Suppressor macrophage treated with lipopolysaccharide for 4 hours (primary cell): ENCODE data around the gene DUS1L.

Experiments used
- DNase-seq: peaks from one replicate; pipeline ENCODE4 v3.0.0-alpha.2; 2020

The DUS1L gene

DNA sequence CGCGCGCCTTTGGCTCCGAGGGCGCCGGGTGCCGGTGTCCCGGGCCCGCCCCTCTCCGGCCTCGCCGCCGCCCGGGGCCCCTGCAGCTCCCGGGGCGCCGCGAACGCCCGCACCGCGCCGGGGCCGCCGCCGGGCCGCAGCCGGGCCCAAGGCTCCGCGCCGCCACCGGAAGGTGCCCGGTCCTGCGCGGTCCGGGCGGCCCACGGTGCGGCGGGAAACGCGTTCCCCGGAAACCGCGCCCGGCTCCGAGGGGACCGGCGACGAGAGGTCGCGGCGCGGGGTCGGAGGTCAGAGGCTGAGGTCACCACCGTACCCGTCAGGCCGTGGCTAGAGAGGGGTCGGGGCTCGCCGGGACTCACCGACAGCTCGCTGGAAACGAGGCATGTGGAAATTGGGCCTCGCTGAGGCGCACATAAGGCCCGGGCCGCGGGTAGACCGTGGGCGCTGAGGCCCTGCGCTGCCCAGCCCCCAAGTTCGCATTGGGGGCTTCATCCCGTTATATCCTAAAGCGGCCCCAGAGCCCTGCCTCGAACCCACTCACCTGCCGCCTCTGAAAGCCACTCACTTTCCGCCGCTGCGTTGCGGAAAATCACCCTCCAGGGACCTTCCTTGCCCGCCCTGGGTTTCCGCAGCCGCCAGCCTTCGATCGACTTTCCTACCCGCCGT is at the start of gene DUS1L:
Gene DUS1L (minus strand): TSS at position 167 of the 666 bp plus-strand sequence. CDS start 745 bp downstream, outside the sequence.
- peak; percentile 84 for DNase-seq

DNA sequence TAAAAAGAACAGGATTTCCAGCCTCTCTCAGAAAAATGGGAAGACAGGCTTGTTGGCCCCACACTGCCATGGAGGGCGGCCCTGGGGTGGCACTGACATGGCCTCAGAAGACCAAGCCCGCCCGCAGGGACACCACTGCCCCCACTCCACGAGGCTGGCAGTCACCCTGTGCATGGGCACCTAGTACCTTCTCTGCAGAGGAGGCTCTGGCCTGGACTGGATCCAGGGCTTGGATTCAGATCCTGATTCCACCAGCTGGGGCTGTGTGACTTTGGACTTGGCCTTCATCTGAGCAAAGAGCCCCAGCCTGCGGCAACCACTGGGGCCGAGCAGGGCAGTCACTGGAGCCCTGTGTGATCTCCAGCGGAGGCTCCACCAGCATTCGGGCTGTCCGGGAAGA is 49.3 kb upstream of the DUS1L start:
- DNase-seq: no peak

DNA sequence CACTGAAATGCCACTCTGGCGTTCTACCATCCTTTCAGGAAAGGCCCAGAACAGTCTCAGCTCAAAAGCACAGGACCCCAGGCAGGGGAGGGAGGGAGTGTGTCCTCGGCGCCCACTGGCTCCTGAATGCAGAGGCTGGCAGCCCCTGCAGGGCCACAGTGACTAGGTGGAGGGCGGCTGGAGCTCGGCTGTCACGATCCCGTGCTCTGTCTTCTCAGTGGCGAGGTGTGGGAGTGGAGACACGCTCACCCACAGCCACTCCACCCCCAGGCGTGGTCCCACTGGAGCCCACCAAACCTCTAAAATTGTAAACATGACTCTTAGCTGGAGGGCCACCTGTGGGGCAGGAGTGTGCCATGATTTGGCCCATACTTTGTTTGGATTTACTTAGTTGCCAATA is 48.8 kb upstream of the DUS1L start:
- no peak for DNase-seq

DNA sequence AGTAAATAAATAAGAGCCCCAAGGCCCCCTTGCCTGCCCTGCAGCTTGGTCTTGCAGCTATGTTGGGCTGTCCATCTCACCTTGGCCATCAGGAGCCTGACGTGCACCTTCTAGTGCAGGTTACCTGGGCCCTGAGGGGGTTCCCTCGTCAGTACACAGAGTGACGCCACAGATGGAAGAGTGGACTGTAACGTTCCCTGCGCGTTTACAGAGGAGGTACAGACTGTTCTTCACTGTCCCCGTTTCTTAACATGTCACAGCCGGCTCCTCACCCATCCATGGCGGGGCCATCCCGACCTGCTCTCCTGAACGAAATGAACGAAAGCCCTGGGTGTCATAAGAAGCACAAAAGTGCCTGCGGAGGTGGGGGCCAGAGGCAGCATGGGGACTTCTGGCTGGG is 48.3 kb upstream of the DUS1L start:
- DNase-seq: no peak

DNA sequence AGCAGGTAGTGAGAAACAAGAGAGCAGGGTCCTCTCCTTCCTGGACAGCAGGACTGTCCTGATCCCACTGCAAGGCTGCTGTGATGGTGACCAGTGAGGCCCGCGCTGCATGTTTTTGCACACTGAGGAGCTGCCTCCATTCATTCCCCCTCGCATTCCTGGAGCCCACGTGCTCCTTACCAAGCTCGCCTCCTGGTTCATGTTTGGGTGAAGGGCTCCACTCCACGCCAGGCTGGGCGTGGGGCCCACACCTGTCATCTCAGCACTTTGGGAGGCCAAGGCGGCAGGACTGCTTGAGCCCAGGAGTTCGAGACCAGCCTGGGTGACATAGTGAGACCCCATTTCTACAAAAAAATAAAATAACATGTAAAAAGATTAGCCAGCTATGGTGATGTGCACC is 47.8 kb upstream of the DUS1L start:
- DNase-seq: no peak

DNA sequence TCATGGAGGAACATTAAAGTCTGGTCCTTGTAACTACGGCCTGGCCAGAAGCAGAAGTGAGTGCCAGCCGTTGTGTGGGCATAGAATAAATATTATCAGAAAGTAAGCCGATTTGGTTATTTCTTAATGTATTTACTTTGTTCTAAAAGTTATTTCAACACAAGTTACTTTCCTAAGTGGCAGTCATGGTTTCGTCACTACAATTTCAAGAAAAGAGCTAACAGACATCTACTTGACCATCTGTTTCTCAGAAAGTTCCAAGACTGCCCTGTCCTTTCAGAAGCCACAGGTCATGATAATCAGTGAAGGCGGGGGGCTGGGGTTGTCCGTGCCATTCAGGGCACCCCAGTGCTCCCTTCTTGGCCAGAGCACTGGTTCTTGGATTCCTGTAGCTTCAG is 47.3 kb upstream of the DUS1L start:
- no peak for DNase-seq

DNA sequence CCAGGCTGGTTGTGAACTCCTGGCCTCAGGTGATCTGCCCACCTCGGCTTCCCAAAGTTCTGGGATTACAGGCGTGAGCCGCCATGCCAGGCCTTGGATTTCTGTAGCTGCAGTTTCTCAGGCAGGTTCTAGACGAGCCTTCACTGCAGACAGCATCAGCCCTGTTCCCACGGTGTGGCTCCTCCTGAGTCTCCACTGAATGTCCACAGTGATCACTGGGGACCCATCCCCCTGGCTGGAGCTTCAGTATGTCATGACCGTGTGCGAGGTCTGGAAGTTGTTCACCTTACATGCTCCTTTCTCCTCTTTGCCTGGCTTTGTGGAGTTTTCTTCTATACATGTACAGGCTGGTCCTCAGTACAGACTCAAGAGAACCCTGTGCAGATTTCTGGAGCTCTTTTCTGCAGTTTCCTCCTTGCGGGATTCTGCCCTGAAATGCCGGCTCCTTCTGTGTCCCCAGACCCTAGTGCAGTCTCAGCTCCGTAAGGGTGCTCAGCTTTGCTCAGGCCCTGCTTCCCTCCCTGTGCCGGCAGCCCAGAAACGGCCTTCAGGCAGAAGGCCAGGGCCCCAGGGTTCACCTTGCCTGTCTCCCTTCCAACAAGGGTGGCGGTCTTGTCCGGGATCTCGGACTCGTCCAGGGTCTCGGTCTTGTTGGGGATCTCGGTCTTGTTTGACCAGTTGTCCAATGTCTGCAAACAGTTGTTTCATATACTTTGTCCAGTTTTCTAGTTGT is 46.7 kb upstream of the DUS1L start:
- no peak for DNase-seq

DNA sequence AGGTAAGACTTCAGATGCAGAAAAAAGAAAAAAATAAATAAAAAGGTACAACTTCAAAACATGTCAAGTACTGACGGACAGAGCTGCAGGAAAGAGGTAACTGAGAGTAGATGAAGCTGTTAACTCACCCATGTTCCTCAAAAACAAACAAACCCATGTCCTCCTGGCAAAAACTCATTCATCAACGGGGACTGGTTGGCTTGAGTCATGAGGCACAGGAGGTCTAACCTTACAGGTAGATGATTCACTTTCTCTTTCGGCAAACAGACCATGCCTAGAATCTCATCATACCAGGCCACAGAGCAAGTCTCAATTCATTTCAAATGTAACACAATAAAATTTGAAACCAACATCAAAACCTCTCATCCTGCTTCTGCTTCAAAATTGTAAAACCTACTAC is 44.7 kb upstream of the DUS1L start:
- no peak for DNase-seq

DNA sequence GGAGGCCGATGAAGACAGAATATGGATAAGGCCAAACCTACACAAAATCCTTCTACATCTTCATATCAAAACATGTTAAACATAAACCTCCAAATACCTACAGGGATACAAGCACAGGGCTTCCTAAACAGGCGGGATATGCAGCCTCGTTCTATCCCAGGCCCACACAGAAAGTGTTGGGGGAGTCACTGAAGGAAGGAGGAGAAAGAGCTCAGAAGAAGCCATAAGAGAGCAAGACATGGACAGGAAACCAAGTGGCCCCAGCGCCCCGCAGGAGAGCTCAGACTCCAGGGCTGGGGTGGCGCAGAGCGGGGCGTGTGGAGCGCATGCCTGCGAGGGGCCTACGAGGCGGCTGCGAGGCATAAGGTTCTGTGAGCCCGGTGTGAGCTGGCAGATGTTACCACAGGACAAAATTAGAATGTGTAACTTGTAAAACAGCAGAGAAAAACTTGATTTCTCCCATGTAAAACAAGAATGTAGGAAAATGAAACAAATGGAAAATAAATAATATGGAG is 43.4 kb upstream of the DUS1L start:
- DNase-seq: no peak

DNA sequence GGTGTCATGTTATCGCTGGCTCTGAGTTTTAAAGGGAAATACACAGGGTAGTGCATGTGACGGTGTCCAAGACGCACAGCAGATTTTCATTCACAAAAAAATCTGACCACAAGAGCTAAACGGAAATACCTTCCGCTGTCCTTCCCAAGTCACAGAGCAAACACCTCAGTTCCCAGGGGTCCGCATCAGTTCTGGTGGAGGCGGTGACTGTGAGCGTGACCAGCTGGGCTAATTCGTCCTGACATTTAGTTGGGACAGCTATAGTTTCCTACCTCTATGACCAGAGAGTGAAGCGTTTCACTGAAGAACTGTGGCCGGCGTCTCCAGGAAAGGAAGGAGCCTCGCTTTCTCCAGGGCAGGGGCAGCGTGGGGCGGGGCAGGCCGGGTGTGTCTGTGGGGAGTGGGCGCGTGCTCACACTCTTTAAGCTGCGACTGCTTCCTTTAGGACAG is 42.9 kb upstream of the DUS1L start:
- DNase-seq: no peak

DNA sequence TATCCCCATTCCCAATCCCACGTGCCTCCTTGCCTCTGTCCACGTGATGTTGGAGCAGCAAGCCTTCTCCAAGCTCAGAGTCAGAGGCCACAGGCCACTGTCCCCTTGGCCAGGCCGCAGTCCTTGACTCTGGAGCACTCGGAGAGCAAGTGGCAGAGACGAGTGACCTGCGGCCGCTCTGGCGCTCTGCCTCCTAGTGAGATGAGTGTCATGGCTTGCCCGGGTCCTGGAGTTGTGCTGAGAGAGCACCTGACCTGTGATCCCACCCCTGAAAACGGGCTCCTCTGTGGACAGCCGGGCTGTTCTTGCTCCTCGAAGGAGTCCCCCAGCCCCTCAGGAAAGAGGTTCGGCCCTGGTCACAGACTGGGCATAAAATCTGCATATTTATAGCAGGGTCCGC is 42.4 kb upstream of the DUS1L start:
- no peak for DNase-seq

DNA sequence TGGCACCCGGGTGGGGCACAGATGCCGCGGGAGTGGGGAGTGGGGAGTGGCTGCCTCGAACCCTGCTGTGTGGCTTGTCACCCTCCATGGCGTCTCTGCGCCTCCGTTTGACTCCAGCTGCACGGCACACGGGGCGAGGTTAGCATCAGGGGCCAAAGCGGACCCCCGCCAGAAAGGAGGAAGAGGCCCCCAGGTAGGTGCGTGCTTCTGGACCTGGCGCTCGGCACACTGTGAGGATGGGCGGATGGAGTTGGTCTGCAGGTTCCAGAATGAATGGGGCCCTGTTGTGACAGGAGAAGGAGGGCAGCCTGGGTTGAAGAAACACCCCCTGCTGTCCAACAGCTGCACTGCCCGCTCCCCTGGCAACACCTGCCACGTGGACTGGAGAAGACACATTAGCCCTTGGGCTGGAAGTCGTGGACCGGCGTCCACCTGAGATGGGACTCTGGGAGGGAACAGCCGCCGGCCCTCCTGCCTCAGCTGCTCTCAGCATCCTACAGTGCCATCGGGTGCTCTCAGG is 41.8 kb upstream of the DUS1L start:
- no peak for DNase-seq

DNA sequence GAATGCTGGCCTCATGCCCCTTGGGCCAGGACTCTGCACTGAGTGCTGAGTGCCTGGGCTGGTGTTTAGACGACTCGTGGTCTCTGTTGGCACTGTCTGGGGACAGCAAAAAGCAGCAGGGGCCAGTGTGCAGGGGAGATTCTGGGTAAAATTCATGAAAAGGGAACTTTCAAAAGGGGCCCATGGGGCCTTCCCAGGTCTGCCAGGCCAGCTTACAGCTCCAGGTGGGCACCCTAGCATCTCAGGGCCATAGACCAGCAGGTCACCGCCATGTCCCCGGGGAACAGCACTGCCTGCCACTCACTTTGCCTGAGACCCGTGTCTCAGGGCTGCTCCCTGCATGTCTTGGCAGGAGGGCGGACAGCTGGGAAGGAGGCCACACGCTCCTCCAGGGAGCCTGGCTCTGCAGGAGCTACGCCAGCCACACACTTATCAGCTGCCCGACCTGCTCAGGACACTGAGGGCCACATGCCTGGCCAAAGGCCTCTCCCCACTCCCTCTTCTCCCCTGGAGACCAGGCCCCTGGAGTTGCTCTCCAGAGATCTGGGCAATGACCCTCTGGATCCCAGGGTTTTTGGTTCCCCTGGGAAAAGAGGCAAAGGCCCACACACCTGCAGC is 41.2 kb upstream of the DUS1L start:
- no peak for DNase-seq

DNA sequence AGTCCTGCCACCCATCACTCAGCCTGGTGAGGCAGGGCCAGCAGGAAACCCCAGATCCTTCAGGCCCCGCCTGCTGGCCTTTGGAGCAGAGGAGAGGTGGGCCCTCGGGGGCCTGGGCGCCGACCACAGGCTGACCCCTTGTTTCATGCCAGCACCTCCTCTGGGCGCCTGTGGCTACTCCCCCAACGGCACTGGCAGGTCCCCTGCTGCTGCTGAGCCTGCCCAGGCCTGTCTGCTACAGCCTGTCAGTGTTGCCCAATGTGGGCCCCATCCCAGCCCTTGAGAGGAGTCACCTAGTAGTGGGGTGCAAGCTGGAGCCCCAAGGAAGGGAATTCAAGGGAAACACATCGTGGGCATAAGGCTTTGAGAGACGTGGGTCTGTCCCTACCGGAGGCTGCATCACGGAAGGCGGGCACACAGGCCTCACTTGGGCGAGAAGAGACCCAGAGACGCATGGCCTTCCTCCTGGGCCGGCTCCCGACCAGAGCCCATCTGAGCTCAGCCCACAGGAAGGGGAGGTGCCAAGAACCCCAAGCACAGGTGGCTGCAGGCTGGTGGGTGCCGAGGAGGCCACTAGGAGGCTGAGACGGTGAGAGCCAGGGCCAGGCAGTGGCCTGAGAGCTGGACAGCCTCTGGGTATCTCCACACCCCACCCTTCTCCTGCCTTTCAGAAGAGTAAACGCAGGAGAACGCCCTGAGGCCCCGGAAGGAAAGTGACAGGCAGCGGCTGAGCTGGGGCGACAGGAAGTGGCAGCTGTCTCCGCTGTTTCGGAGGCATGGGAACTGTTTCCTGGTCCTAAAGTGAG is 40.5 kb upstream of the DUS1L start:
- peak; percentile 56 for DNase-seq

DNA sequence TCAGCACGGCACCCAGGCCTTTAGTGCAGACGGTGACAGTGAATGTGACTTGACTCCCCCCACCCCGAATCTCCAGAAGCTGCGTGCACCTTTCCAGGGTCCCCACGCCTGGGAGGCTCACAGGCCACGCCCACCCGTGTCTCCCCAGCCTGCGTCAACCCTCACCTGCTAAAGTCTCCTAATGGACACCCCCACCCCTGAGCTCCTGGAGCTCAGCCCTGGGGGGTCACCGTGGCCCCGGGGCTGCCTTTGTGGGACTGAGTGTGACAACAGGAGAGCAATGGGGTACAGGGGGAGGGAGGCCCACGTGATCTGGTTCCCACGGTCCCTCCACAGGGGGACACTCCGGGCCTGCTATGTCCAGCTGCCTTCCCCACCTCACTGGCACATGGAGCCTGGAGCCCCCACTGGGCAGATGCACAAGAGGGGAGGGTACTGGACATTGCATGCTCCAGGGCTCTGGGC is 39.8 kb upstream of the DUS1L start:
- DNase-seq: no peak

DNA sequence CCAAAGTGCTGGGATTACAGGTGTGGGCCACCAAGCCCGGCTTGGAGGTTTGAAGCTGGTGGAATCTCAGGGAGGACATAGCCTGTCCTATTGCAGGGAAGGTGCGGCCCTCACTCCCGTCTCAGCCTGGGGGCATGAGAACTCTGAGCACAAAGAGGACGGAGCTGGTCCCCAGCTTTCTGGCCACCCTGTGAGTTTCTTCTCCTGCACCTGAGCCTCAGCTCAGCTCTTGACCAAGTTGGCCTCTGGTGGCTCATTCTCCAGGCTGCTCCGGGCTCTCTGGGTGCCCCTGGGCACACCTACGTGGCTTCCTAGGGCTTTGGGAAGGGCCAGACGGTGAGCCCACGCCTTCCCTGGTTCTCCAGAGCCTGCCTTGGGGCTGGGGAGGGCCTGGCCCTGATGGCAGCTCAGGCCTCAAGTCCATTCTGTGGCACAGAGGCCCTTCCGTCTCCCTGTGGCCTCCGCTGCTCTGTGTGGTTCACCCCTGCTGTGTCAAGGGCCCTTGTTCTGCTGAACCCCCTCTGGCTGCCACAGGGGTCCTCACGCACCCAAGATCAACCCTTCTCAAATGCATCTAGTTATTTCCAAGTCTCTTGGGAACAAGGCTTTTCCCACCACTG is 39.3 kb upstream of the DUS1L start:
- no peak for DNase-seq

DNA sequence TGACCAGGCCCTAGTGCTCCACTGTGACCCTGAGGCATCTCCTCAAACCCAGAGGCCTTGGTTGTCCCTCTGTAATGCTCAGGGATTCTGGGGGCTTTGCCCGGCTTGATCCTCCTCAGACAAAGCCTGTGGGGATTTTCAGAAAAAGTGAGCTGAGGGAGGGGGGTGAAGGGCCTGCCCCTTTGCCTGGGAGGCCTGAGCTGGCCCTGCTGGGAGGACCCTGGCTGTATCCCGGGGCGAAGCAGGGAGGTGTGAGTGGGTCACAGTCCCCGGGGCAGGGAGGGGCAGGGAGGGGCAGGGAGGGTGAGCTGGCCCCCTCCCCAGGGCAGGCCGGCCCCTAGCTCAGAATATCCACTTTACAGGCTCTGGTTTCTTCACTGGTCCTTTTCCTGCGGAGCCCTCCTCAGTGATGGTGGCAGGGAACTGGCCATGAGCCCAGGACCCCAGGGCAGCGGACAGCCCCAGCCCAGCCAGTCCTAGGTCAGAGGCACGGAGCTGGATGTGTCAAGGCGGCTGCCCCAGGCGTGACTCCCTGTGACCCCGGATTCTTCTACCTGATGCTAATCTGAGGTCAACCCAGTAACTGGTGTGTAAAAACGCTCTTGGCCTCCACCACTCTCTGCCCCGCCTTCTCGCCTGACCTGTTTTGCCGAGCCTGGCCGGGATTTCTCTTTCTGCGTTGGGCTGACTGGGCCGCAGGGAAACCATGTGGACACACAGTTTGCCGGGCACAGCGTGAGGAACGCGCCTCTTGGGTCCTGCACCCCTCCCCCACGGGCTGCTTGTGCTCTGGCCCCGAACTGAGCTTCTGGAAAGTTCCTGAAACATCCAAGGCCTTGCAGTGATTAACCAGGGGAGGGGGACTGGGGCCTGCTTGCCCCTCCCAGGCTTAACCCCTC is 38.2 kb upstream of the DUS1L start:
- no peak for DNase-seq

DNA sequence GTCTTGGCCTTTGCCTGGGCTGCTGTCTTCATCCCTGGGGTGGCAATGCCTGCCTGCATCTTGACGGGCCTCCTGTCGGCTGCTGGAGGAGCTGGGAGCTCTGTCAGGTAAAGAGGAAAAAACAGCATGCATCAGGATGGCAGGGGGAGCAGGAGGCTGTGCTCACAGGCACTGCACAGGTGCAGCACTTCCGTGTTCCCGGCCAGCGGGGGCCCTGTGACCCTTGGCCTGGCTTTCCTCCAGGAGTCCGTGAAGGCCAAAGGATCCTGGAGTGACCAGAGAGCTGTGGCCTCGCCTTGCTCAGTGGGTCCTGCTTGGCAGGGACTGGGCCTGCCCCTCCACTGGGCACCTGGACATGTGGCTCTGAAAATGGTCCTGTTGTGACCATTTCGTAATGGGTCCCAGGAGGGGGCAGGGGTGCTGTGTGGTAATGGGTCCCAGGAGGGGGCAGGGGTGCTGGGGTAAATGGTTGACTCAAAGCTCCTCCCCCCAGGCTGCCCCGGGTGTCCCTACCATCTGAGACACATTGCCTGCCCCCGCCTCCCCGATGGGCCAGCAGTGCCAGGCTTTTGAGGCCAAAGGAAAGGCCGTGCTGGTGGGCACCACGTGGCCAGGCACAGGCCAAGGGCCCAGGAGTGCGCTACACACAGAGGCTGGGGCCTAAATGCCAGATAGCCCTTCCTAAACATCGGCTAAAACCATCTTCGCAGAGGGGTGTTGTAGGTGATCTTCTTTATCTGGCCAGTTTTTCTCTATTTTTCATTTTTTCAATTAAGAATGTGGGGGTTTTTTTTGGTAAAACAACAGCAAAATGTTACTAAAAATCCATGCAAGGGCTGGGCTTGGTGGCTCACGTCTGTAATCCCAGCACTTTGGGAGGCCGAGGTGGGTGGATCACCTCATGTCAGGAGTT is 36.4 kb upstream of the DUS1L start:
- DNase-seq: no peak

DNA sequence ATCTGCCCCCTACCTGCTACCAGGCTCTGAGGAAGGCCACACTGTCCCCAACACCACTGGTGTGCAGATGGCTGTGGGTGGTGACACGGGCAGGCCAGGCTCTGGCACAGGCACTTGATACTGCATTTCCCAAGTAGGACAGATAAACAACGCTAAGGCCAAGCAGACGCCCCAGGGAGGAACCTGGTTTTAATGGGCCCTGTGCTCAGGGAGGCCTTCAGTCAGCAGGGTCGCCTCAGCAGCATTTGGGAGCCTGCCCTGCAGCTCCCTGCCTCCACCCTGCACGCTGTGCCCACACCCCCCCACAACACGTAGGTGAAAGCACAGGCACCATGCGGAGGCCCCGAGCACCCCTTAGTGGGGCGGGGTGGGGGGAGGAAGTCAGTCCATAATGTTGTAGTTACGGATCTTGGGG is 35.7 kb upstream of the DUS1L start:
- no peak for DNase-seq
